Measurements from ENCODE around the gene AKAP12.
"Not testable (repeated sequence)": the region's sequence is repeated elsewhere in the genome, so short reads cannot be mapped to it uniquely, and the experiment has no call there.

The AKAP12 gene

GRCh38 chr6:151350442-151351145, 110.8 kb downstream of the AKAP12 start:
- no peak for DNase-seq

DNA sequence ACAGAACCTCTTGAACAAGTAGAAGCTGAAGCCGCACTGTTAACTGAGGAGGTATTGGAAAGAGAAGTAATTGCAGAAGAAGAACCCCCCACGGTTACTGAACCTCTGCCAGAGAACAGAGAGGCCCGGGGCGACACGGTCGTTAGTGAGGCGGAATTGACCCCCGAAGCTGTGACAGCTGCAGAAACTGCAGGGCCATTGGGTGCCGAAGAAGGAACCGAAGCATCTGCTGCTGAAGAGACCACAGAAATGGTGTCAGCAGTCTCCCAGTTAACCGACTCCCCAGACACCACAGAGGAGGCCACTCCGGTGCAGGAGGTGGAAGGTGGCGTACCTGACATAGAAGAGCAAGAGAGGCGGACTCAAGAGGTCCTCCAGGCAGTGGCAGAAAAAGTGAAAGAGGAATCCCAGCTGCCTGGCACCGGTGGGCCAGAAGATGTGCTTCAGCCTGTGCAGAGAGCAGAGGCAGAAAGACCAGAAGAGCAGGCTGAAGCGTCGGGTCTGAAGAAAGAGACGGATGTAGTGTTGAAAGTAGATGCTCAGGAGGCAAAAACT, 111.5 kb downstream of the AKAP12 start:
- no peak for DNase-seq

GRCh38 chr6:151351731-151352130, 112.0 kb downstream of the AKAP12 start:
- DNase-seq = no peak

GRCh38 chr6:151352410-151353396, 112.9 kb downstream of the AKAP12 start:
- no peak for DNase-seq

DNA sequence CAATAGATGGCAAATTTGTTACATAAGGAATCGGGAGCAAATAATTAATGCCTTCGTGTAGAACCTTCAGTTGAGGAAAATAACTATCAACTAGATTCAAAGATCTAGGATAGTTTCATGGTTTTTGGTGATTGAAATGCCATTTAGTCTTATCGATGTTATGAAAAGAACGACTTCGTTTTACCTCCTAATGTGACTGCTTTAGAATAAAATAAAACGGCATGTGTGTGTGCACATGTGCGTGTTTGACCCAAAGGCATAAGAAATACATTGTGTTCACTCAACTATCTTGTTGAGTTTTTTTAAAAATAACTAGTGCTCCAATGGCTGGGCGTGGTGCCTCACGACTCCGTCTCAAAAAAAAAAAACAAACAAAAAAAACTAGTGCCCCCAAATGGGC, 114.0 kb downstream of the AKAP12 start:
- no peak for DNase-seq

DNA sequence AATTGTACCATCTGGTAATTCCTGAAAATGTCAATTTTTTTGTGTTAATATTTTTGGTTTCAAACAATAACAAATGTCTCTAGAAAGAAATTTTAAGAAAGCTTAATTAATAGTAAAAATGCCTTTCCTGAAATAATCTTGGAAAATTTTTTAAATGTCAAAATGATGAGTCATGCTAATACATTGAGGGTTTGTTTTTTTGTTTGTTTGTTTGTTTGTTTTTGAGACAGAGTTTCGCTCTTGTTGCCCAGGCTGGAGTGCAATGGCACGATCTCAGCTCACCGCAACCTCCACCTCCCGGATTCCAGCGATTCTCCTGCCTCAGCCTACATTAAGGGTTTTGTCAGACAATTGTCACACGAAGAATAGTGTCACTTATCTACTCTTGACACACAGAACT, 117.2 kb downstream of the AKAP12 start:
- not testable (repeated sequence) for DNase-seq

- DNase-seq = no peak
Measured at GRCh38 chr6:151357758-151358436, 118.1 kb downstream of the AKAP12 start.

DNA sequence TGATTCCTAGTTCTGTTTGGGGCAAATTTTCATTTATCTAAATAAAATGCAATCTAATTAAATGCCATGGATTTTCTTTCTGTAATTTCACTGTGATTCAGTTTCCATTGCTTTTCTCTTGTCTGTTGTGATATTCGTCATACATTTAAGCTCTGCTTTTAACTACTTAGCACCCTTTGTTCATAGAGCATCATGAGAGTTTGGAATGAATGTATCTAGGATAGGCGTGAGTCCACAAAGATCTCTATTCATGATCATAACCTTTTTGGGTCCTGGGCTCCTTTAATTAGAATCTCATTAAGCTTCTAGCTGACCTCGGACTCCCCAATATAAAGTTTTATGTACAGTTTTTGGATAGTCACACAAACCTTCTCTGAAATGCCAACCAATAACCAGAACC, 118.7 kb downstream of the AKAP12 start:
- DNase-seq = no peak

GRCh38 chr6:151359486-151359885, 119.7 kb downstream of the AKAP12 start:
- DNase-seq = no peak

- no peak for DNase-seq
Measured at GRCh38 chr6:151365233-151365632, 125.5 kb downstream of the AKAP12 start.

- DNase-seq = no peak
Measured at GRCh38 chr6:151370509-151371078, 130.8 kb downstream of the AKAP12 start.

DNA sequence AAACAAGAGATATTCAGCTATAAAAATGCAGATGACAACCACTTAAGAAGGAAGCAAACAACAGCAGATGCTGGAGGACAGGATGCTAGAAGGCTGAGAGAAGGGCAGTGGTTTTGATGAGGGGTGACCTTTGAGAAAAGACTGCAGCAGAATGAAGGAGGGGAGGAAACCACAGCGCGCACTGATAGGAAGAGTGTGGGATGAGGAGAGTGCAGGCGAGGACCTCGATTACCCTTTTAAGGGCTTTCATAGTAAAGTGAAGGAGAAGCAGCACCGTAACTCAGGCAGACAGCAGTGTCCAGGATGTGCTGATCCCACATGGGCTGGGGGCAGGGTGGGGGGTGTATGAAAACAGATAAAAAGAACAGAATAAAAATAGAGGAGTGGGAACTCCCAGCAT, 132.4 kb downstream of the AKAP12 start:
- peak in 1 of 2 donors; percentile 11 for DNase-seq

DNA sequence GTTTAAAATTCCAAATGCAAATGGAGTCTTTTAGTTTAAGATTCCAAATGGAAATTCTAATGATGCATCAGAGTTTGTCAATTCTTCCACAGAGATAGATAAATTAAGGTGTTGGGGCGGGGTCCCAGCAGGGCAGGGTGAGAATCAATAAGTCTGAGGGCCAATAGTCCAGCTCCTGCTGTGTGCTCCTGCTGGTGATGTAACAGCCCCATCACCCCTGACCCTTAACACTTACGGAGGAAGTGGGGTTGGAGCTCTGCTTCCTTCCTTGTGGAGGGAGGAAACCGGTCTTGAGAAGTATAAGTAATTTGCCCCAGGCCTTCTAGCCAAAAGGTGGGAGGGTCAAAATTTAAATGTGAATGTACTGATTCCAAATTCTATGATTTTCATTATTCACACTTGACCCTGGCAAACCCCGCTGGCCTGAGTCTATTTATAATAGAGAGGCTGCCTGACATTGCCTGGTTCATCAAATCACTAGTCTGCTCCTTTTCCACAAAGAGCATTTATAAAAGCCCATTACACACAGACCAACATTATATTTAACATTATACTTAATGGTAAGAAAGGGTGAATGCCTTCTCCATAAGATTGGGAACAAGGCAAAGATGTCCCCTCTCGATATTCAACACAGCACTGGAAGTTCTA, 134.4 kb downstream of the AKAP12 start:
- DNase-seq = no peak

DNA sequence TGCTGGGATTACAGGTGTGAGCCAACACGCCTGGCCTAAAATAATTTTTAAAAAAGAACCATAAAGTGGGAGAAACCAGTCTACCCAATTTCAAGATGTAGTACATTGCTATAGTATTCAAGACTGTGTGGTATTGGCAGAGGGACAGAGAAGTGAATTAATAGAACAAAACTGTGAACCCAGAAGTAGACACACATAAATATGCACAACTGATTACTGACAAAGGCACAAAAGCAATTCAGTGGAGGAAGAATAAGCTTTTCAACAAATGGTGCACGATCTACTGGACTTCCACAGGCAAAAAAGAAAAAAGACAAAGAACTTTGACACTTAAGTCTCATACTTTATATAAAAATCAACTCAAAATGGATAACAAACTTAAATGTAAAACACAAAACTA, 136.1 kb downstream of the AKAP12 start:
- no peak for DNase-seq

DNA sequence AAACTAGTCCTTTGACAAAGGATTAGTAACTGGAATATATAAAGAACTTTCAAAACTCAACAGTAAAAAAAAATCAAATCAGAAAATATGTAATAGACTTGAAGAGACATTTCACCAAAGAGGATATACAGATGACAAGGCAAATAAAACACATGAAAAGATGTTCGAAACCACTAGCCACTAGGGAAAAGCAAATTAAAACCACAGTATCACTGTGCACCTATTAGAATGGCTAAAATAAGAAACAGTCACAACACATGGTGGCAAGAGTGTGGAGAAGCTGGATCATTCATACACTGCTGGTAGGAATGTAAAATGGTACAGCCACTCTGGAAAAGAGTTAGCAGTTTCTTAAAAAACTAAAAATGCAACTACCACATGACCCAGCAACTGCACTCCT, 136.7 kb downstream of the AKAP12 start:
- no peak for DNase-seq

DNA sequence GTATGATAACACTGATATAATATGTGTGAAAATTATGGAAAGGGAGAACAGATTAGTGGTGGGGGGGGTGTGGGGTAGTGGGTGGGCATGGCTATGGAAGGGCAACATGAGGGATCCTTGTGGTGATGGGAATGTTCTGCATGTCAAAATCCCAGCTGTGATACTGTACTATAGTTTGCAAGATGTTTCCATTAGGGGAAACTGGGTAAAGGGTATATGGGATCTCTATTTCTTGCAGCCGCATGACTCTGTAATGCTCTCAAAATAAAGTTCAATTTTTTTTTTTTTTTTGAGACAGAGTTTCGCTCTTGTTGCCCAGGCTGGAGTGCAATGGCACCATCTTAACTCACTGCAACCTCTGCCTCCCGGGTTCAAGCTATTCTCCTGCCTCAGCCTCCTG, 137.3 kb downstream of the AKAP12 start:
- DNase-seq = no peak

GRCh38 chr6:151379933-151380847, 140.4 kb downstream of the AKAP12 start:
- no peak for DNase-seq

- no peak for DNase-seq
Measured at GRCh38 chr6:151380848-151381205, 141.1 kb downstream of the AKAP12 start.

DNA sequence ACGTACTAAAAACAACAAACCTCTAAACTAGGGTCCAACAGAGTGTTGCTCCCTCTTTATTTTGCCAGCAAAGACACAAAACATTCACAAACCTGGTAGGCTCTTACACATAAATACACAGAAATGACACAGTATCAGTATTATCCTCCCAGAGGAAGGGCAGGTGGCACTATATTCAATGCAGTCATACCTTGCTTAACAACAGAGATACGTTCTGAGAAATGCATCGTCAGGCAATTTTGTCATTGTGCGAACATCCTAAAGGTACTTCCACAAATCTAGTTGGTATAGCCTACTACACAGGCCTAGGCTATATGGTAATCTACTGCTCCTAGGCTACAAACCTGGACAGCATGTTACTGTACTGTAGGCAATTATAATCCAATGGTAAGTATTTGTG, 142.0 kb downstream of the AKAP12 start:
- DNase-seq = no peak

DNA sequence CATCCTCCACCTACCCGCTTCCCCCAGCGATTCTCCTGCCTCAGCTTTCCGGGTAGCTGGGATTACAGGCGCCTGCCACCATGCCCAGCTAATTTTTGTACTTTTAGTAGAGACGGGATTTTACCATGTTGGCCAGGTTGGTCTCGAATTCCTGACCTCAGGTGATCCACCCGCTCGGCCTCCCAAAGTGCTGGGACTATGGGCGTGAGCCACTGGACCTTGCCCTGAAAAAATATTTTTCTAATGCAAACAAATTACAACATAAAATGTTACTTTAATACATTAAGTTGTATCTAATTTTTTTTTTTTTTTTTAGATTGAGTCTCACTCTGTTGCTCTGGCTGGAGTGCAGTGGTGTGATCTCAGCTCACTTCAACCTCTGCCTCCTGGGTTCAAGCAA, 142.9 kb downstream of the AKAP12 start:
- not testable (repeated sequence) for DNase-seq

- no peak for DNase-seq
Measured at GRCh38 chr6:151384151-151384550, 144.4 kb downstream of the AKAP12 start.
